A549 (cell line): ENCODE results near the gene WT1.

Source experiments
- BHLHE40 ChIP-seq: IDR thresholded peaks from 2 replicates; pipeline ENCODE4 v1.6.1; 2012; ENCODE audit warnings: low read depth, low read length, inconsistent platforms
- CBX2 ChIP-seq: fragments of 200-600 bp; sonication (generic); IDR thresholded peaks from 2 replicates; pipeline ENCODE4 v1.6.1; 2016; ENCODE audit warnings: low read depth, mild to moderate bottlenecking, borderline replicate concordance
- EP300 ChIP-seq, 2 experiments: fragments of >200 bp; sonication (Bioruptor Twin); formaldehyde crosslinking; IDR thresholded peaks; 2 replicates in 1 of 2; 3 replicates in 1 of 2; pipeline ENCODE4 v1.6.1; 2016 to 2017
- HEYL ChIP-seq: fragments of 250-450 bp; sonication (Bioruptor Pico); IDR thresholded peaks from 2 replicates; pipeline ENCODE4 v1.8.0; 2021; ENCODE audit warnings: mild to moderate bottlenecking, moderate library complexity
- PHF8 ChIP-seq: fragments of 200-600 bp; sonication (generic); IDR thresholded peaks from 2 replicates; pipeline ENCODE4 v1.6.1; 2016; ENCODE audit warnings: low read depth, mild to moderate bottlenecking, antibody characterized with exemption, moderate library complexity, borderline replicate concordance
- POLR2AphosphoS2 ChIP-seq: conservative IDR thresholded peaks from 2 replicates; pipeline ENCODE4 v1.6.1; 2012; ENCODE audit warnings: low read length, improper control_type of control experiment, inconsistent platforms
- RAD21 ChIP-seq, 2 experiments: fragments of >200 bp in 1 of 2; sonication (Bioruptor Twin) in 1 of 2; formaldehyde crosslinking in 1 of 2; IDR thresholded peaks in 1 of 2; conservative IDR thresholded peaks in 1 of 2; 2 replicates in 1 of 2; 3 replicates in 1 of 2; pipeline ENCODE4 v1.6.1; 2012 to 2018; ENCODE audit warnings: inconsistent platforms in 1 of 2
- TF ChIP-seq, protein P1 (sequence below): fragments of 200-600 bp; sonication (generic); IDR thresholded peaks from 2 replicates; pipeline ENCODE4 v1.6.1; 2016; ENCODE audit warnings: antibody characterized with exemption, mild to moderate bottlenecking, moderate library complexity
- TF ChIP-seq, protein P2 (sequence below): fragments of >200 bp; sonication (Bioruptor Twin); formaldehyde crosslinking; IDR thresholded peaks from 3 replicates; pipeline ENCODE4 v1.5.1; 2016
- TF ChIP-seq, protein P3 (sequence below): IDR thresholded peaks from 2 replicates; pipeline ENCODE4 v1.6.1; 2012
- TF ChIP-seq, protein P4 (sequence below): fragments of 450-650 bp; IDR thresholded peaks from 2 replicates; pipeline ENCODE4 v1.6.1; 2014; ENCODE audit warnings: antibody characterized with exemption

DNA sequence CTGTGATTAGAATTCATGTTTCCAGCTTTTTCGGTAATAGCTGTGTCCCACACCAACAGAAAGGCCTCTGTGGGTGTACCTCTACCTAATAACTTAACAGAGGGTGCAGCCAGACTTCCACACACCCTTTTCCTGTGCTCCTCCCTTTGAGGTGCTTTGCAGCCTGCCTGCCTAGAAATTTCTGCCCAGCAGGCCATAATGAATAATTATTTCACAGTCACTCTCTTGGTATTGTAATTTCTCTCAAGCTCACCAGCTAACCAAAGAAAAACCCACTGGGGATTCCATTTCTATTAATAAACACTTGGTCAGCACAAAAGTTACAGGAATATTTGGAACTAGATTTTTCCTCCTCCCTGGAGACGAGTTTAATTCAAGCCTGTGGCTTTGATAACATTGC, 13.3 kb downstream of the WT1 start:
- TF ChIP-seq, protein P1, sequence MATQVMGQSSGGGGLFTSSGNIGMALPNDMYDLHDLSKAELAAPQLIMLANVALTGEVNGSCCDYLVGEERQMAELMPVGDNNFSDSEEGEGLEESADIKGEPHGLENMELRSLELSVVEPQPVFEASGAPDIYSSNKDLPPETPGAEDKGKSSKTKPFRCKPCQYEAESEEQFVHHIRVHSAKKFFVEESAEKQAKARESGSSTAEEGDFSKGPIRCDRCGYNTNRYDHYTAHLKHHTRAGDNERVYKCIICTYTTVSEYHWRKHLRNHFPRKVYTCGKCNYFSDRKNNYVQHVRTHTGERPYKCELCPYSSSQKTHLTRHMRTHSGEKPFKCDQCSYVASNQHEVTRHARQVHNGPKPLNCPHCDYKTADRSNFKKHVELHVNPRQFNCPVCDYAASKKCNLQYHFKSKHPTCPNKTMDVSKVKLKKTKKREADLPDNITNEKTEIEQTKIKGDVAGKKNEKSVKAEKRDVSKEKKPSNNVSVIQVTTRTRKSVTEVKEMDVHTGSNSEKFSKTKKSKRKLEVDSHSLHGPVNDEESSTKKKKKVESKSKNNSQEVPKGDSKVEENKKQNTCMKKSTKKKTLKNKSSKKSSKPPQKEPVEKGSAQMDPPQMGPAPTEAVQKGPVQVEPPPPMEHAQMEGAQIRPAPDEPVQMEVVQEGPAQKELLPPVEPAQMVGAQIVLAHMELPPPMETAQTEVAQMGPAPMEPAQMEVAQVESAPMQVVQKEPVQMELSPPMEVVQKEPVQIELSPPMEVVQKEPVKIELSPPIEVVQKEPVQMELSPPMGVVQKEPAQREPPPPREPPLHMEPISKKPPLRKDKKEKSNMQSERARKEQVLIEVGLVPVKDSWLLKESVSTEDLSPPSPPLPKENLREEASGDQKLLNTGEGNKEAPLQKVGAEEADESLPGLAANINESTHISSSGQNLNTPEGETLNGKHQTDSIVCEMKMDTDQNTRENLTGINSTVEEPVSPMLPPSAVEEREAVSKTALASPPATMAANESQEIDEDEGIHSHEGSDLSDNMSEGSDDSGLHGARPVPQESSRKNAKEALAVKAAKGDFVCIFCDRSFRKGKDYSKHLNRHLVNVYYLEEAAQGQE, result no peak
- TF ChIP-seq EP300 (IDR thresholded peaks at IDR 0.05), result no peak
- TF ChIP-seq CBX2, result no peak
- TF ChIP-seq, protein P2, sequence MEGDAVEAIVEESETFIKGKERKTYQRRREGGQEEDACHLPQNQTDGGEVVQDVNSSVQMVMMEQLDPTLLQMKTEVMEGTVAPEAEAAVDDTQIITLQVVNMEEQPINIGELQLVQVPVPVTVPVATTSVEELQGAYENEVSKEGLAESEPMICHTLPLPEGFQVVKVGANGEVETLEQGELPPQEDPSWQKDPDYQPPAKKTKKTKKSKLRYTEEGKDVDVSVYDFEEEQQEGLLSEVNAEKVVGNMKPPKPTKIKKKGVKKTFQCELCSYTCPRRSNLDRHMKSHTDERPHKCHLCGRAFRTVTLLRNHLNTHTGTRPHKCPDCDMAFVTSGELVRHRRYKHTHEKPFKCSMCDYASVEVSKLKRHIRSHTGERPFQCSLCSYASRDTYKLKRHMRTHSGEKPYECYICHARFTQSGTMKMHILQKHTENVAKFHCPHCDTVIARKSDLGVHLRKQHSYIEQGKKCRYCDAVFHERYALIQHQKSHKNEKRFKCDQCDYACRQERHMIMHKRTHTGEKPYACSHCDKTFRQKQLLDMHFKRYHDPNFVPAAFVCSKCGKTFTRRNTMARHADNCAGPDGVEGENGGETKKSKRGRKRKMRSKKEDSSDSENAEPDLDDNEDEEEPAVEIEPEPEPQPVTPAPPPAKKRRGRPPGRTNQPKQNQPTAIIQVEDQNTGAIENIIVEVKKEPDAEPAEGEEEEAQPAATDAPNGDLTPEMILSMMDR, result no peak
- TF ChIP-seq, protein P3, sequence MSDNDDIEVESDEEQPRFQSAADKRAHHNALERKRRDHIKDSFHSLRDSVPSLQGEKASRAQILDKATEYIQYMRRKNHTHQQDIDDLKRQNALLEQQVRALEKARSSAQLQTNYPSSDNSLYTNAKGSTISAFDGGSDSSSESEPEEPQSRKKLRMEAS, result no peak
- no peak for TF ChIP-seq PHF8
- TF ChIP-seq, protein P4, sequence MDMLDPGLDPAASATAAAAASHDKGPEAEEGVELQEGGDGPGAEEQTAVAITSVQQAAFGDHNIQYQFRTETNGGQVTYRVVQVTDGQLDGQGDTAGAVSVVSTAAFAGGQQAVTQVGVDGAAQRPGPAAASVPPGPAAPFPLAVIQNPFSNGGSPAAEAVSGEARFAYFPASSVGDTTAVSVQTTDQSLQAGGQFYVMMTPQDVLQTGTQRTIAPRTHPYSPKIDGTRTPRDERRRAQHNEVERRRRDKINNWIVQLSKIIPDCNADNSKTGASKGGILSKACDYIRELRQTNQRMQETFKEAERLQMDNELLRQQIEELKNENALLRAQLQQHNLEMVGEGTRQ, result no peak
- TF ChIP-seq BHLHE40, result no peak
- TF ChIP-seq POLR2AphosphoS2, result no peak
- TF ChIP-seq HEYL (CRISPR knock-in tag), result no peak
- no peak for TF ChIP-seq RAD21 (conservative IDR thresholded peaks at IDR 0.05 in 1 of 2, IDR thresholded peaks at IDR 0.05 in 1 of 2)
